Measurements from ENCODE around the gene VMP1. TPM values are rescaled to one million over a fixed set of nuclear protein-coding genes. Genes with fewer than 3 reads are reported as not detected.
"Not testable (repeated sequence)": the region's sequence is repeated elsewhere in the genome, so short reads cannot be mapped to it uniquely, and the experiment has no call there.

Gene VMP1
- polyA plus RNA-seq, 3 donors: 53.2 to 143 (median 55.5) TPM

DNA sequence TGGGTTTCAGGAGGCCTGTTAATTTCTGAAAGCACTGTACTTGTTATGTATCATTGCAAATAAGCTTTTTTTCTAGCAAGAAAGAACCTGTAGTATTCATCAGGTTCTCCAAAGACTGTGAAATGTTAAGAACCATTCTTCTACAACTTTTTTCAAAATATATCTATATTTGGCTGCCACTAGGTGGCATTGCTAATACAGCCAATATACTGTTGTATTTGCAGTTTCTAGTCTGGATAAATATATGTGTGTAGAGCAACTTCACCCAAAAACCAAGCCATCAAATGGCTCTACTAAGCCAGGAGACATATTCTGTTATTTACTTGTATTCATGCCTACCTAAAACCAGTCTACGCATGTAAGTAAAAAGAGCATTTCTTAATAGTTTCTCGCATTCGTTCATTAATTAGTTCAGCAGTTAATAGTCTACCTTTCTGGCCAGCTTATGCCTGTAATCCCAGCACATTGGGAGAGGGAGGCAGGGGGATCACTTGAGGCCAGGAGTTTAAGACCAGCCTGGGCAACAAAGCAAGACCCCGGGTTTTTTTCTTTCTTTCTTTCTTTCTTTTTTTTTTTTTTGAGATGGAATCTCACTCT lies 39.5 kb downstream of the VMP1 start:
- H3K27ac ChIP-seq (ENCODE audit: low read depth, low read length): no peak overlapping the region
- 92 to 93% (median 92%) methylated on average over 4 of the region's 4 CpGs for WGBS, 3 donors

DNA sequence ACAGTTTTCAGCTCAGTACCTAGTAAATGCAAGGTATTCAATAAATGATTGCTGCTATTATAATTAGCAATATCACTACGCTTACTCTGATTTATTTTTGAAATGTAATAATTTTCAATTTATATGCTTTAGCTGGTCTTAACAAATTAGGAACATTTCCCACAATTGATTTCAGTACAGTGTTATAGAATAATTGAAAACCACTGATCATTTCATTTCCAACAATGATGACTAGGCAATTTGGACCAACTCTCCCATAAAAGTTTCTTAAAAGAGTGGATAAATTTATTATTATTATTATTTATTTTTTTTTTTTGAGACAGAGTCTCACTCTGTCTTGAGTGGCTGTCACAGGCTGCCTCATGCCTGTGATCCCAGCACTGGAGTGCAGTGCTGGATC lies 41.1 kb downstream of the VMP1 start:
- no peak overlapping the region for H3K27ac ChIP-seq (ENCODE audit: low read depth, low read length)
- 98 to 100% (median 99%) methylated on average over 1 of the region's 1 CpG for WGBS, 3 donors

DNA sequence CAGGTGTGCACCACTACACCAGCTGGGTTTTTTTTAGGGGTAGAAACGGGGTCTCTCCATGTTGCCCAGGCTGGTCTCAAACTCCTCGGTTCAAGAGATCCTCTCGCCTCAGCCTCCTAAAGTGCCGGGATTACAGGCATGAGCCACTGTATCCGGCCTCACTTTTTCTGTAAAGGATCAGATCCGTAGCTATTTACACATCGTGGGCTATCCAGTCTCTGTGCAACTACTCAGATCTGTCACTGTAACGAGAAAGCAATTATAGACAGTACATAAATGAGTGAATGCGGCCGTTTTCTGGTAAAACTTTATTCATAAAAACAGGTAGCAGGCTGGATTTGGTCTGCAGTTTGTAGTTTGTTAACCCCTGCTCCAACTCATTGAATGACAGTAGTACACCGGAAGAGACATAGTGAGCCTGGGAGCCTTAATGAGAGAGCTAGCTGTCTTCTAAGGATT lies 44.5 kb downstream of the VMP1 start:
- WGBS, 3 donors: 89 to 93% (median 90%) methylated on average over 11 of the region's 11 CpGs
- no peak overlapping the region for H3K27ac ChIP-seq (ENCODE audit: low read depth, low read length)

DNA sequence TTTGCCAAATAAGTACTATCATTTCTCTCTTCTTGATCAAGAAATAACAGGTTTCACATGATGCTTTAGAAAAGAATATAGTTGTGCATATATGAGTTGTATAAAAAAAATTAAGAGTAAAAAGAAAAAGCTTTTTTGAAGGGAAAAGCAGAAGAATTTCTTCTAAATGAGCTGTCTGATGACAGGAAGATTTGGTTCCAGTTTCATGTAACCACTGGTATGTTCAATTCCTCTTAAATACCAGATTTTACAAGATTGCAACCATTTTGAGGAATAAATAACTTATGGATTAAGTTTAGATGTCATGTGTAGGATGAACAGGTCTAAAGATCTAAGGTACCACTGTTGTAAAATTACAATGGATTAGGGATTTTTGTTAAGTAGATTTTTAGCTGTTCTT lies 45.0 kb downstream of the VMP1 start:
- no peak overlapping the region for H3K27ac ChIP-seq (ENCODE audit: low read depth, low read length)

DNA sequence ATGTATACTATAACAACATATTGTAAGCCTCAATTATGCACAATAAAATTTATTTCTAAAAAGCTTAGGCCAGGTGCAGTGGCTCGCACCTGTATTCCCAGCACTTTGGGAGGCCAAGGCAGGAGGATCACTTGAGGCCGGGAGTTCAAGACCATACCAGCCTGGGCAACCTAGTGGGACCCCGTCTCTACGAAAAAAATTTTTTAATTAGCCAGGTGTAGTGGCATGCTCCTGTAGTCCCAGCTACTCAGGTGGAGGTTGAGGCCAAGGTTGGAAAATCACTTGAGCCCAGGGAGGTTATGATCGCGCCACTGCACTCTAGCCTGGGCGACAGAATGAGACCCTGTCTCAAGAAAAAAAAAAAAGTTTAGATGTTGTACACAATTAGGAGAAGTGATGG lies 45.5 kb downstream of the VMP1 start:
- 81 to 91% (median 81%) methylated on average over 7 of the region's 7 CpGs for WGBS, 3 donors
- no peak overlapping the region for H3K27ac ChIP-seq (ENCODE audit: low read depth, low read length)

DNA sequence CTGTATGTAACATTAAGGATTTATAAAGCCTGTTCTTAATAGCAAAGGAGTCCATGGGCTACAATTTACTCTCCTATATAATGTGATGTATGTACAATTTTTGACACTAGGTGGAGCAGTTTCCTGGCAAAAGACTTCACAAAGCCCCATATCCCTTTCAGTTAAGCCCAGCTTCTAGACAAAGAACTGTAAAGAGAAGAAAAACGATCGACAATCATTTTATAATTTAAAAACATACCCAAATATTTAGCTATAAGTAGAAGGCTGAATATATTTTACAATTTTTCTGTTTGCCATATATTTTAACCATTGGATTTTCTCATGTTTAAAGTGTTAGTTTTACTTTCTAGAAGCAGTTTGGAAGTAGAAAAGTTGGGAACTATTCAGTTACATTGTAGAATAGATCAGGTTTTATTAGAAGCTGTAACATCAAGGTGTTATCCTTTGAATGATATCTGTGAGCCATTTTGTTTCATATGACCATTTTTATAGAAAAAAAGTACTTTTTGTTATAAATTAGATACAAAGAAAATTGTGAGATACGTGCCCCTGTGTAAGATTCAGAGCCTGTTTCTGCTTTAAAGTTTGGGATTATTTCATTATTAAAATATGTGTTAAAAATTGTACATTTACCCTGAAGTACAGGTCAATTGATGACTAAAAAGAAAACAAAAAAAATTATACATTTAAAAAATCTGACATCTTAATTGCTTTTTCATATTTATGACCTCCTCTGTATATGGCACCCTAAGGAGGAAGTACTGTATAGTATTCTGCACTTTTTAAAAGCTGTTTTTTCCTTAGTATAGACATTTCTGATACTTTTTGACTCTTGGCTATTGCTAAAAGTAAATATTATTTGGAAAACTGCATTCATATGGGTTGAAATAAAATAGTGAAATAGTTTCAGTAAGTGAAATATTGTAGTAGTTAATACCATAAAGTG lies 46.3 kb downstream of the VMP1 start:
- no peak overlapping the region for H3K27ac ChIP-seq (ENCODE audit: low read depth, low read length)
- 19 to 30% (median 25%) methylated on average over 3 of the region's 3 CpGs for WGBS, 3 donors

DNA sequence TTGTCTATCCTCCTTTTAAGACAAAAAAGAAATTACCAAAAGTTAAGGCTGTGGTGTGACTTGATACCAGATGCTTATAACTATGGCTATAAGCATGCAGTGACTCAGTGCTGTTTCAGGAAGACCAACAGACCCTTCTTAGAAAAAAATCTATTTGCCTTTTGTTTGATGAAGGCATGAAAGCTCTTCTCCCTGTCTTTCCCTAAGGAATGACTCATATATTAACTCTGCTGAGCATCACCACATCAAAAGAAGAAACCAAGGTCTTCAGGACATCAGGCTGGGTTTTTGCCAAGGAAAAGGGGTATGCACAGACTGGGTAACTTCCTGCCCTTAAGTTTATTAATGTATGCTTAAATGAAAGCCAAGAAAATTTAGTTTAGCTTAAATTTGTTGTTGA lies 47.1 kb downstream of the VMP1 start:
- H3K27ac ChIP-seq (ENCODE audit: low read depth, low read length): no peak overlapping the region

DNA sequence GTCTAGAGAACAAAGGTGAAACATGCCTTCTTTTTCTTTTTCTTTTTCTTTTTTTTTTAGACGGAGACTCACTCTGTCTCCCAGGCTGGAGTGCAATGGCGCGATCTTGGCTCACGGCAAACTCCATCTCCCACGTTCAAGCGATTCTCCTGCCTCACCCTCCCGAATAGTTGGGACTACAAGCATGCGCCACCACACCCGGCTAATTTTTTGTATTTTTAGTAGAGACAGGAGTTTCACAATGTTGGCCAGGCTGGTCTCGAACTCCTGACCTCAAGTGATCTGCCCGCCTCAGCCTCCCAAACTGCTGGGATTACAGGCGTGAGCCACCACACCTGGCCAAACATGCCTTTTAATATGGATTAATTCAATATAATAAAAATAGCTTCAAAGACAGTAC lies 47.6 kb downstream of the VMP1 start:
- WGBS, 3 donors: 94 to 96% (median 94%) methylated on average over 12 of the region's 12 CpGs
- not testable (repeated sequence) for H3K27ac ChIP-seq (ENCODE audit: low read depth, low read length)

DNA sequence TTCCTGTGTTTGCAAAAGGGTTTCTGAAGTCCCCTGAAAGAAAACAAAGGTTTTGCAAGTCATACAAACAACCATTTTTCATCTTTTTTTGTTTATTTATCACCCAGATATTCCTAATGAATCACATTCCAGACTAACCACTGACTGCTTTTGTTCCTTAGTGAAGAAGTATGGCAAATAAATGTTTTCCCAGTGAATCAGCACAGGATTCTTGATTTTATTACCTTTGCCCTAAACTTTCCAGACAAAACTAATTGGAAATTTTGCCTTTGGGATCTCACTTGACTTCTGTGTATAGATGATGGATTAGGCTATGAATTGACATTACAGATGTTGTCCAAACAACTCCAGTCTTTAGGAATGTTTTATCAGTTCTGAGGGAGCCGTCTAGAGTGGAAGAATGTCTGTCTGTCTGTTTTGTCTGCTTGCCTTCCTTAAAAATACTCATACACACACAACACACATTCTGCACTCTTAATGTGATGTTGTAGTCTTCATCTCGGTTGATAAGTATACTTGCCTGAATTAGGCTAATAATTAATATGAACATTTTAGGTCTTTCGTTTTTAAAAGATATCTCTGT lies 48.9 kb downstream of the VMP1 start:
- H3K27ac ChIP-seq (ENCODE audit: low read depth, low read length): no peak overlapping the region

DNA sequence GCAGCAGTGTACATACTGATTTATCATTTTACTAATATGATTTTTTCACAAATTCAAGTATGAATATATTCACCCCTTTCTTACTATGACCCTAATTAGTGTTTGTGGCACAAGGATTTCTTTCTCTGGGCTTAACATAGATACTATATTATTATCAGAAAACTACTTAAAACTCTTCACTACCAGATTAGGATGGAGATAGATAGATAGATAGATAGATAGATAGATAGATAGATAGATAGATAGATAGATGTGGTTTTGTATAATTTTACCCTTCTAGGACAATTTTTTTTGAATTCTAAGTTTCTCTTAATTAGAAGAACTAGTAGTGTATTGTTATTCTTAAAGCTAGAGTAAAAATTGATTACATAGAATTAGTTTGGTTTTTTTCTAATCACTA lies 49.6 kb downstream of the VMP1 start:
- H3K27ac ChIP-seq (ENCODE audit: low read depth, low read length): no peak overlapping the region

More for the DNA sequence above, 48.9 kb downstream of the VMP1 start:
- 30 to 58% (median 48%) methylated on average over 3 of the region's 3 CpGs for WGBS, 3 donors

DNA sequence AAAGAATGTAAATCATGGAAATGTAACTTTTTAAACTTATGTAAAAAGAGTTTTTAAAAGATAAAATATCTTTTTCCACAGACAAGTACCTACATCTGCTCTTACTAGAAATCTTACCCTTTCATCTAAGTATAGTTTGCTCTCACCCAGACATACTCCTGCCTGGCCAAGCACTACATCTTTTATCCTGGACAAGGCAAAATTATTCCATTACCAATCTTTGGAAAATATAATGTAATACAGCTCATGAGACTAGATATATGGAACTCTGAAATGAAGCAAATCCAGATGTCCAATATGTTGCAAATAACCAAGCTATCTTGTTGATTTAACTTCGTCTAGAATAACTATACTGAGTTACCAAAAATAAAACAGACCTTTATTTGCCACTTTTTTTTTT lies 50.0 kb downstream of the VMP1 start:
- WGBS, 3 donors: 40 to 89% (median 86%) methylated on average over 1 of the region's 1 CpG
- no peak overlapping the region for H3K27ac ChIP-seq (ENCODE audit: low read depth, low read length)

DNA sequence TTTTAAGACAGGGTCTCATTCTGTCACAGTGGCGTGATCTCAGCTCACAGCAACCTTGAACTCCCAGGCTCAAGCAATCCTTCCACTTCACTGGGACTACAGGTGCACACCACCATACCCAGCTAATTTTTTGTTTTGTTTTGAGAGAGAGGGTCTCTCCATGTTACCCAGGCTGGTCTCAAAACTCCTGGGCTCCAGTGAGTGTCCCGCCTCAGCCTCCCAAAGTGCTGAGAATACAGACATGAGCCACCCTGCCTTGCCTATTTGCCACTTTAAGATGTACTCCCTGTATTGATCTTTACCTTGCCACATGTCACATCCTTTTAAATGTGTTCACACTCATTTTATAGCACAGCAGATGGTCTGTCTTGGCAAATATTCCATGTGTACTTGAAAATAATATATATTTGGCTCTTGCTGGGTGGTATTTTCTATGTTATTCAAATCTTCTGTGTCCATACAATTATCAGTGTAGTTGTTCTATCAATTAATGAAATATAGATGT lies 50.5 kb downstream of the VMP1 start:
- no peak overlapping the region for H3K27ac ChIP-seq (ENCODE audit: low read depth, low read length)
- WGBS, 3 donors: 82 to 100% (median 94%) methylated on average over 2 of the region's 2 CpGs

DNA sequence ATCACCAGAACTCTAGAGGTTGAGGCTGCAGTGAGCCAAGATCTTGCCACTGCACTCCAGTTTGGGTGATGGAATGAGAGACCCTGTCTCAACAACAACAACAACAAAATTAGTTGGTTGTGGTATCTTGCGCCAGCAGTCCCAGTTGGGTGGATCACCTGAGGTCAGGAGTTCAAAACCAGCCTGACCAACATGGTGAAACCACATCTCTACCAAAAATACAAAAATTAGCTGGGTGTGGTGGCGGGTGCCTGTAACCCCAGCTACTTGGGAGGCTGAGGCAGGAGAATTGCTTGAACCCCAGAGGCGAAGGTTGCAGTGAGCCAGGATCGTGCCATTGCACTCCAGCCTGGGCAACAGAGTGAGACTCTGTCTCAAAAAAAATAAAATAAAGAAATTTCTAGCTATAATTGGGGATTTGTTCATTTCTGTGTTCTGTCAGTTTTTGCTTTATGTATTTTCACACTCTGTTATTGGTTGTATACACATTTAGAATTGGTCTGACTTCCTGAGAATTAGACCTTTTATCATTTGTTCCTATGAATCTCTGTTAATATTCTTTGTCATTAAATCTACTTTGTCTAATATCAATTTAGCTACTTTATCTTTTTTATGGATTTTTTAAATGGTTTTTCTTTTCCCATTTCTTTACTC lies 51.7 kb downstream of the VMP1 start:
- 98 to 100% (median 99%) methylated on average over 4 of the region's 4 CpGs for WGBS, 3 donors
- not testable (repeated sequence) for H3K27ac ChIP-seq (ENCODE audit: low read depth, low read length)

DNA sequence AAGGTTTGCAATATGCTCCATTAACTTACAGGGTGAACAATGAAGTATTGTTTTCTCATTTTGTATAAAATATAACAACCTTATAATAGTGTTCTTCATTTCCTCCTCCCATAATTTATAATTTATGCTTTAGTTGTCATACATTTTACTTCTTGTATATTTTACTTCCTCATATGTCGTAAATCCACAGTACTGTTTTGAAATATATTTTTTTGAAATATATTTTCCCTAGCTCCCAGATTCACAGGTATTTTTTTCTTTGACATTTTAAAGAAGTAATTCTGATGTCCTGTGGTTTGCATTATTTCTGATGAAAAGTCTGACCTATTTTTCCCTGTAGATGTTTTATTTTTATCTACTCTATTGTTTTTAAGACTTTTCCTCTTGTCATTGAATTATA lies 52.7 kb downstream of the VMP1 start:
- no peak overlapping the region for H3K27ac ChIP-seq (ENCODE audit: low read depth, low read length)
- 51 to 95% (median 75%) methylated on average over 1 of the region's 1 CpG for WGBS, 3 donors

DNA sequence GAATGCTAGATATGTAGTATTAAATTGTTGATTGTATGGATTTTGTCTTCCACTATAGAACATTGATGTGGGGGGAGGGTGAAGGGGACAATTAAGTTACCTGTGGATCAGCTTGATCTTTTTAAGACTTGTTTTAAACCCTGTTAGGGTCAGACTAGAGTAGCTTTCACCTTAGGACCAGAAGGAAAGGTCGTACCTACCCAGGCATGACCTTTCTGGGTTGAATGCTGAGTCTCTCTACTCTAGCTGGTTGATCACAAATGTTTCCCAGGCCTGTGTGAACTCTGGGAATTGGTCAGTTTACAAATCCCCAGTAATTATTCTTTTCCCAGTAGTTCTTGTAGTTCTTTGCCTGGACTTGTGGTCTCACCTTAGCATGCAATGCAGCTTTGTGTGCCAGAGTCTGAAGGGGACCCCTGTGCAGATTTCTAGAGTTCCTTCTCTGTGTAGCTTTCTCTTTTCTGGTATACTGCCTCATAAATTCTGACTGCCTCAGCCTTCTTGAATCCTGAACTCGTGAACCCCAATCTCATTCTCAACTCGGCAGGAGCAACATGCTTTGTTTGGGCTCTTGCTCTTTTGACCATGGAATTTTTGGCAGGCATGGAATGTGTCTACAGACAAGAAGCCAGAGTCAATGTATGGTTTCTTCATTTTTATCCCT lies 54.1 kb downstream of the VMP1 start:
- no peak overlapping the region for H3K27ac ChIP-seq (ENCODE audit: low read depth, low read length)
- WGBS, 3 donors: 43 to 80% (median 73%) methylated on average over 3 of the region's 3 CpGs

DNA sequence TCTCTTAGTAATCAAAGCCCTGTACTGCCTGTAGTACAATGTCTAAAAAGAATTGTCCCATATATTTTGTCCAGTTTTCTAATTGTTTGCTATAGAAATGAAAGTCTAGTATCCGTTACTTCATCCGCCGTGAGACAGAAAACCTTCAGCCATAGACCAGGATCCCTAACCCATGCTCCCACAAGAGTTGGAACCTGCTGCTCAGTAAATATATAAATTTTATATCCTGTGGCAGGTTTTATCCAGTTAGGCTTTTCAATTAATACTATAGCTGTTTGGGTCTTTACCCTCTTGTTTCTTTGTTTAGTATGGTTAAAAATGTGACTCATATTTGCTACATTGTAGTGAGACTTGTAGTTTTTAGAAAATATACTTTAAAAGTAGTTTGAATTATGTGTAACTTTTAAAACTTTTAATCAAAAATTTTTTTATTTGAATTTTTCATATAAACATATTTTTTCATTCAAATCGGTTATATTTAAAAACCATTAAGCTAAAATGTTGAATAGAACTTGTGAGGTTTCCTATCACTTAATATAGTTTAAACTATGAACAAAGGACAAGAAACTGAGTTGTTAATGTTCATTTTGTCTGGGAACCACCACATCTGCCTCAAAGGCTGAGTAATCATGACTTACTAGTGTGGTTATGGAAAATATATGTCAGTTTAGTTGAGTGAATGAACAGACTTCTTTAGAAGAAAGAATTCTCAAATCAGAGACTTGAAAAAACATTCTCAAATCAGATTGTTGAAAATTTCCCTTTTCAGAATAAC lies 54.8 kb downstream of the VMP1 start:
- no peak overlapping the region for H3K27ac ChIP-seq (ENCODE audit: low read depth, low read length)
- 66 to 96% (median 94%) methylated on average over 4 of the region's 4 CpGs for WGBS, 3 donors

DNA sequence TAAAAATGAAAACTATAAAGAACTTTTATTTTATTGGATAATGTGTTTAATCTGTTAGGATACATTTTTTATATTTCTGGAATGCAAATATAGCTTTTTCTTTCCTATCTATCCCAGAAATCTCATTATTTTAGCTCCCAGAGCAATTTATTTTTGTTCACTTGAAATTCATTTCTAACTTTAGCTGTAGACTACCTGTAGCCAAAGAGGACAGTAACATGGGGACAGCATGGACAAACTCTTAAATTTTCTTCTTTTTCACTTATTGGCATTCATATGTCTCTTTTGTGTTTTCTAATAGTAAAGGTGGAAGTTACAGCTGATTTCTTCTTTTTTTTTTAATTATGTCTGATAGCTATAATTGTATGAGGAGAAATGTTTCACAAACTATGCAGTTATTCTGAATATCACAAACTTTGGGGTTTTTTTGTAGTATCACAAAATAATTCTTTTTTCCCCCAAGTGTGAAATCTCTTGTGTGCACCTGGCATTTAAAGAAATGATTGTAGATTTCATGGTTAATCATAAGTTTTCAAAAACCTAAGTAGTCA lies 55.4 kb downstream of the VMP1 start:
- no peak overlapping the region for H3K27ac ChIP-seq (ENCODE audit: low read depth, low read length)

DNA sequence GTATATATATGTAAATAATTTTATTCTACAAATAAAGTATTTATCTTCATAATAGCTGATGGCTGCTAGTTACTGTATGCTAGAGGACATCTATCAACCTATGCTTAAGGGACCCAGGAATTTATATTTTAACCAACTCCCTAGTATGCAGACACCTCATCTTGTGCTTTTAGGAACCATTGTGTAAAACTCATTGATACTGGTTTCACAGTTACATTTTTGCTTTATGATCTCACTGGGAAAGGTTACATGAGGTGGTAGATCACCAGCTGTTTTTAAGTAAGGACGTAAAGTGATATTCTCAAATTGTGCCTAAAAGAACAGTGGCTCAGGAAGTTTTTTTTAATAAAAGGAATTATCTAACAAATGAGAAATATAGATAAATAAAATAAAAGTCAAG lies 56.4 kb downstream of the VMP1 start:
- no peak overlapping the region for H3K27ac ChIP-seq (ENCODE audit: low read depth, low read length)

More for the DNA sequence above, 56.4 kb downstream of the VMP1 start:
- 60 to 89% (median 79%) methylated on average over 1 of the region's 1 CpG for WGBS, 3 donors

All from adipose tissue (tissue), 3 donors.